ENCODE data around the gene ZER1. TPM values are rescaled to one million over a fixed set of nuclear protein-coding genes. Genes with fewer than 3 reads are reported as not detected.
A peak's percentile ranks its signal among the peaks of the same experiment; 100 is the strongest.

The ZER1 gene
- total and polyA plus RNA-seq, 2 experiments from 2014 or later = 74.1 to 89.6 TPM

GRCh38 chr9:128729302-128729701 lies 42.4 kb downstream of the ZER1 start:
- Histone ChIP-seq H3K4me1 (ENCODE audit: low read depth) (no peaks in the 10 kb centered on the region), H3K36me3 (no peaks in the 10 kb centered on the region), H3K9me3 (ENCODE audit: low read depth) (no peaks in the 10 kb centered on the region), H3K27me3 (no peaks in the 10 kb centered on the region), H3K27ac (no peak overlapping the region), H3K4me3 (no peak overlapping the region)
- TF ChIP-seq CTCF (IDR thresholded peaks at IDR 0.05; ENCODE audit: low read depth, low read length) = no peak
- DNase-seq (ENCODE audit: low read depth in 1 of 2, low spot score in 1 of 2) = no peak

GRCh38 chr9:128728298-128728697 lies 43.4 kb downstream of the ZER1 start:
- Histone ChIP-seq H3K27me3 (no peaks in the 10 kb centered on the region), H3K4me3 (no peak overlapping the region), H3K9me3 (ENCODE audit: low read depth) (no peaks in the 10 kb centered on the region), H3K4me1 (ENCODE audit: low read depth) (no peaks in the 10 kb centered on the region), H3K36me3 (no peaks in the 10 kb centered on the region), H3K27ac (no peak overlapping the region)
- no peak for TF ChIP-seq CTCF (IDR thresholded peaks at IDR 0.05; ENCODE audit: low read depth, low read length)
- DNase-seq (ENCODE audit: low read depth in 1 of 2, low spot score in 1 of 2) = no peak

GRCh38 chr9:128727640-128728248 lies 44.0 kb downstream of the ZER1 start:
- H3K4me3 ChIP-seq = no peak overlapping the region
- H3K9me3 ChIP-seq (ENCODE audit: low read depth) = no peaks in the 10 kb centered on the region
- DNase-seq (ENCODE audit: low read depth in 1 of 2, low spot score in 1 of 2) = no peak
- no peak for TF ChIP-seq CTCF (IDR thresholded peaks at IDR 0.05; ENCODE audit: low read depth, low read length)
- no peaks in the 10 kb centered on the region for H3K27me3 ChIP-seq
- no peaks in the 10 kb centered on the region for H3K36me3 ChIP-seq
- H3K27ac ChIP-seq = no peak overlapping the region
- no peaks in the 10 kb centered on the region for H3K4me1 ChIP-seq (ENCODE audit: low read depth)

GRCh38 chr9:128724744-128725211 lies 46.9 kb downstream of the ZER1 start:
- H3K4me3 ChIP-seq = peak overlapping the region; percentile 42
- H3K27ac ChIP-seq = no peak overlapping the region
- DNase-seq (ENCODE audit: low read depth in 1 of 2, low spot score in 1 of 2) = peak; percentile 44 to 87
- no peaks in the 10 kb centered on the region for H3K9me3 ChIP-seq (ENCODE audit: low read depth)
- H3K36me3 ChIP-seq = no peaks in the 10 kb centered on the region
- no peak for TF ChIP-seq CTCF (IDR thresholded peaks at IDR 0.05; ENCODE audit: low read depth, low read length)
- no peaks in the 10 kb centered on the region for H3K27me3 ChIP-seq
- H3K4me1 ChIP-seq (ENCODE audit: low read depth) = no peaks in the 10 kb centered on the region

- DNase-seq (ENCODE audit: low read depth in 1 of 2, low spot score in 1 of 2) = peak; percentile 95 to 99
- H3K9me3 ChIP-seq (ENCODE audit: low read depth) = no peaks in the 10 kb centered on the region
- TF ChIP-seq CTCF (IDR thresholded peaks at IDR 0.05; ENCODE audit: low read depth, low read length) = no peak
- H3K27ac ChIP-seq = no peak within 1 kb of the TSS
- H3K4me1 ChIP-seq (ENCODE audit: low read depth) = no peaks in the 10 kb centered on the region
- H3K36me3 ChIP-seq = no peaks in the 10 kb centered on the region
- H3K4me3 ChIP-seq = peak within 1 kb of the TSS; percentile 42
- no peaks in the 10 kb centered on the region for H3K27me3 ChIP-seq
Measured at GRCh38 chr9:128723866-128724743, 47.6 kb downstream of the ZER1 start, which contains the start of gene ZDHHC12. Gene ZDHHC12, minus strand, starts transcription at chr9:128724127. Its CDS starts 34 bp downstream, at chr9:128724093.
